COLO668 (cell line): ENCODE data around the gene IPO11.

Source experiments
- DNase-seq: peaks from one replicate; lab custom pipeline; 2025; ENCODE audit not compliant: unreplicated experiment; lab: John Stamatoyannopoulos, UW

The IPO11 gene

GRCh38 chr5:62568800-62569432 lies 156.4 kb downstream of the IPO11 start:
- no peak for DNase-seq

- no peak for DNase-seq
These were observed 156.9 kb downstream of the IPO11 start for GRCh38 chr5:62569470-62569869.

GRCh38 chr5:62572918-62573514 lies 160.5 kb downstream of the IPO11 start:
- DNase-seq = no peak

GRCh38 chr5:62574599-62574998 lies 162.0 kb downstream of the IPO11 start:
- no peak for DNase-seq

- DNase-seq = no peak
These were observed 162.5 kb downstream of the IPO11 start for GRCh38 chr5:62575066-62575465.

- no peak for DNase-seq
These were observed 162.9 kb downstream of the IPO11 start for GRCh38 chr5:62575489-62575888.

DNA sequence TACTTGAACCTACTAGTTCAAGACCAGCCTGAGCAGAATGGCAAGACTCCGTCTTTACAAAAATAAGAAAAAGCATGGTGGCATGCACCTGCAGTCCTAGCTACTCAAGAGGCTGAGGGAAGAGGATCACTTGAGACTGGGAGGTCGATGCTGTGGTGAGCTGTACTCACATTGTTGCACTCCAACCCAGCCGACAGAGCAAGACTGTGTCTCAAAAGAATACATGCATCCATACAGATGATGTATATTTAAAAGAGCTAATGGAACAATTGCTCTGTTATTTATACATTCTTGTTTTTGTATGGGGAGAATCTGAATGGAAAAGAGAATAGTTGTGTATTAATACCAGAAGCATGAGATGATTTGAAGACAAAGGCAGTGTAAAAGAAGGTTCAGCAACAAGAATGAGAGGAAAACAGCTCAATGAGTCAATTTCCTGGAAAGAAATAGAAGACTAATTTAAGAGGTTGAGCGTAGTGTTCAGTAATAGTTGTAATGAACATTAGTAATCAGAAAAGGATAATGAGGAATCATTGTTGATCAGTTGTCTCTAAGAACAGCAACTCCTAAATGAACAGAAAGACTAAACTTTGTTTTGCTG lies 164.1 kb downstream of the IPO11 start:
- no peak for DNase-seq

DNA sequence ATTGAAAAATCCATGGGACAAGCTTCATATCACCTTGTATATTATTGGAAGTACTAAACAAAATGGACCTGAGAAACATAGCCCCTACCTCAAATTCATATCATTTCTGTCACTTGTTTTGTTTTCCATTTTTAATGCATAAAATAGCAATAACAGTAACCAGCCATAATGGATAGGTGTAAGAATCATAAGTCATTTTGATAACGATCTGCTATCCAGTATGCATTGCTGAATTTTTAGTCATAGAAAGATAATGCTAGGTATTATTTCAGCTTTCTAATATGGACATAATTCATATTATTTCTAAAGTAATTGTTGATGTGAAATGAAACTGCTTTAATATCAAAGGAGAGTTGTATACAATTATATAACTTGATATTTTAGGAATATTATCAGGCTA lies 164.9 kb downstream of the IPO11 start:
- DNase-seq = no peak

GRCh38 chr5:62578540-62578939 lies 166.0 kb downstream of the IPO11 start, which contains the start of gene LRRC70:
Gene LRRC70, plus strand, starts transcription at chr5:62578819. Its CDS starts 620 bp downstream, at chr5:62579439.
- DNase-seq = no peak

- DNase-seq = no peak
These were observed 167.2 kb downstream of the IPO11 start for GRCh38 chr5:62579761-62580160.

GRCh38 chr5:62581836-62582597 lies 169.5 kb downstream of the IPO11 start:
- no peak for DNase-seq

GRCh38 chr5:62584391-62584790 lies 171.8 kb downstream of the IPO11 start:
- DNase-seq = no peak

DNA sequence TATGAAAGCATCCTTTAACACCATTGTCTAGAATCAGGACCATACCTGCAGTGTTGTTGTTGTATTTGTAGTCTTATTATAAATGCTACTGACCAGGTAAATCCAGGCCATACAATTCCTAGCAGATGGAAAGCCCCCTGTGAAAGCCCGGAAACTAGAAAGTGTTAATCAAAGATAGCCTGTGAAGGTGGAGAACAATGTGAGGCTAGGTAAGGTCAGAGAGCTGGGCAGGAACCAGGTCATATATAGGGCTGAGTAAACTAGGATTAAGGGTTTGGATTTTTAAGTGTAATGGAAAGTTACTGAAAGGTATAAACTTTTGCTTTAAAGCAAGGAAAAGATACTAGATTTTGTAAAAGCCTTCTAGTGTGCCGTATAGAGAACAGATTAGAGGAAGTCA lies 172.7 kb downstream of the IPO11 start:
- no peak for DNase-seq

- DNase-seq = no peak
These were observed 173.2 kb downstream of the IPO11 start for GRCh38 chr5:62585751-62586150.

DNA sequence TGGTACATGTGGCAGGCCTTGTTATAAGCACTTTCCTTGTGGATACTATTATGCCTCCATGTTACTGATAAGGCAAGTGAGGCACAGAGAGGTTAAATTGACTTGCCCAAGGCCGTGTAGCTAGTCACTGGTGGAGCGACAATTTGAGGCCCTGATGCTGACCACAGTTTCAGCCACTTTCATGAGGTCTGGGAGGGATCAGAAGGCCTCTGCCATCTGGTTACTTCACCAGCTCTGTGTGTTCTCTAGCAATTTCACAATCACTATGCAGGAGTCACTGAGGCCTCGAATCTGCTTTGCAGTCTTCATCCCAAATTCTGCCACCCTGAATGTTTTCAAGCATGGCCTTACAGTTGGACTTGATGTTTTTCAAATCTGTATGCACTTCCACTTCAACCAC lies 175.2 kb downstream of the IPO11 start:
- no peak for DNase-seq

DNA sequence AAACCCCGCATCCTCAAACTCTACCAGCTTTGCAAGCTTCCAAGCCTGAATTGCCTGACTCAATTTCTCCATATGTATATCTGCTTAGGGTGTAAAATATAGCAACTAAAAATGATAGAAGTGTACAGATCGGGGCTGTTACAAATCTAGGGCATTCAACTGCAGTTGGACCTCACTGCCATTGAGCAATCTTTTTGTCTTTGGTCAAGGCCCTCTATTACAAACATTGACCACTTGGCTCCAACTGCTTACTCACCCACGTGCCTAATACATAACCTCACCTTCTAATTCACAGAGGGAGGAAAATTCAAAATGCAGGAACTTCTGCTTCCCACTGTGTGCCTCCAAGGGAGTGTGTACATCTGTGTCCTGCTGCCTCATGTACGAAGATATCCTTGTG lies 176.1 kb downstream of the IPO11 start:
- DNase-seq = no peak

GRCh38 chr5:62589504-62589903 lies 176.9 kb downstream of the IPO11 start:
- no peak for DNase-seq

DNA sequence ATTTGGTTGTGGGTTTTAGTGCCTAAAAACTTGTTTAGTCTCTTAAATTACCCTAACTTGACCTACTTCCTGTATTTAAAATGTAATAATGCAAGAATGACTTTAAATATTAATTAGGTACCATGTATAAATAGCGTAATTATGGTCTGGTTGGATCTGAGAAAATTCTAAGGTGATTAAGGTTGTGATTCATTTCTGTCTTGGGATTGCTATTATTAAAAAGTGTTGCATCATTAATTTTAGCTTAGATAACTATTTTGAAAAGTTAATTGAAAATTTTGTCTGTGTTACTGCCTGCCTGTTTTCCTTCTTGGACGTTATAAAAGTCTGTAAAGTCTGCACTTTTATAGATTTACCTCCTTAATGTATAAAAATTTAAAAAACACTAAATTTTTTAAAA lies 177.8 kb downstream of the IPO11 start:
- no peak for DNase-seq

DNA sequence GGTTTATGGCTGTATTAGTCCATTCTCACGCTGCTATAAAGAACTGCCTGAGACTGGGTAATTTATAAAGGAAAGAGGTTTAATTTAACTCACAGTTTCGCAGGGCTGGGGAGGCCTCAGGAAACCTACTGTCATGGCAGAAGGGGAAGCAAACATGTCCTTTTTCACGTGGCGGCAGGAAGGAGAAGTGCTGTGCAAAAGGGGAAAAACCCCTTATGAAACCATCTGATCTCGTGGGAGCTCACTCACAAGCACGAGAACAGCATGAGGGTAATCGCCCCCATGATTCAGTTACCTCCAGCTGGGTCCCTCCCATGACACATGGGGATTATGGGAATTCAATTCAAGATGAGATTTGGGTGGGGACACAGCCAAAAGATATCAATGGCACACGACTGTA lies 180.0 kb downstream of the IPO11 start:
- DNase-seq = no peak

DNA sequence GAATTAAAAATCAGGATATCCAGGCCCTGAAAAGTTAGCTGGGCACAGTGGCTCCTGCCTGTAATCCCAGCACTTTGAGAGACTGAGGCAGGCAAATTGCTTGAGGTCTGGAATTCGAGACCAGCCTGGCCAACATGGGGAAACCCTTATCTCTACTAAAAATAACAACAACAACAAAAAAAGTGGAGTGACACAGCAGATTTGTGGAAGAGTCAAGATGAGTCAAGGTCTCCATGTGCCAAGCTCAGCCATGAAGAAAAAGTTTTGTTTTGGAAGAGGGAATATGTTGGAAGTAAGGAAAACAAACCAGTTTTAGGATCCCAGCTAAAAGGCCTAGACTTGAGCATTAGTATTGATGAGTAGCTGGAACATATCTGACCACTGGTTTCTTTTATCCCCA lies 180.8 kb downstream of the IPO11 start:
- DNase-seq = no peak

- DNase-seq = no peak
These were observed 181.9 kb downstream of the IPO11 start for GRCh38 chr5:62594364-62594984.
